ENCODE data around the gene ATP6V0A4. TPM values are rescaled to one million over a fixed set of nuclear protein-coding genes. Genes with fewer than 3 reads are reported as not detected.
"Not testable (repeated sequence)": the region's sequence is repeated elsewhere in the genome, so short reads cannot be mapped to it uniquely, and the experiment has no call there.

Gene ATP6V0A4
- total RNA-seq, 4 donors from 2014 or later = not detected

- 34 to 35% methylated on average over 14 of the region's 14 CpGs for WGBS, 2 donors
- TF ChIP-seq POLR2A (IDR thresholded peaks at IDR 0.05) (no peak), CTCF (IDR thresholded peaks at IDR 0.05) (peak; percentile 59 to 68 (median 63)), EP300 (IDR thresholded peaks at IDR 0.05) (no peak)
- no peak overlapping the region for H3K4me3 ChIP-seq
- H3K27ac ChIP-seq = no peak overlapping the region
- no peaks in the 10 kb centered on the region for H3K27me3 ChIP-seq
- no peaks in the 10 kb centered on the region for H3K4me1 ChIP-seq
- no peaks in the 10 kb centered on the region for H3K36me3 ChIP-seq
- H3K9me3 ChIP-seq = no peaks in the 10 kb centered on the region
- DNase-seq (ENCODE audit: low spot score in 2 of 2) = peak; percentile 66 to 90
Observed at GRCh38 chr7:138738551-138739335, 59.3 kb downstream of the ATP6V0A4 start.

- Histone ChIP-seq H3K27me3 (no peaks in the 10 kb centered on the region), H3K27ac (no peak overlapping the region), H3K4me1 (no peaks in the 10 kb centered on the region), H3K4me3 (no peak overlapping the region), H3K36me3 (no peaks in the 10 kb centered on the region), H3K9me3 (no peaks in the 10 kb centered on the region)
- no peak for TF ChIP-seq POLR2A (IDR thresholded peaks at IDR 0.05)
- no peak for TF ChIP-seq EP300 (IDR thresholded peaks at IDR 0.05)
- no peak for TF ChIP-seq CTCF (IDR thresholded peaks at IDR 0.05)
- 67 to 77% methylated on average over 3 of the region's 3 CpGs for WGBS, 2 donors
- DNase-seq (ENCODE audit: low spot score in 2 of 2) = no peak
Observed at GRCh38 chr7:138738114-138738513, 59.9 kb downstream of the ATP6V0A4 start.

GRCh38 chr7:138735399-138735798, 62.6 kb downstream of the ATP6V0A4 start:
- 77 to 81% methylated on average over 6 of the region's 6 CpGs for WGBS, 2 donors
- H3K36me3 ChIP-seq = no peaks in the 10 kb centered on the region
- H3K27ac ChIP-seq = no peak overlapping the region
- no peak for DNase-seq (ENCODE audit: low spot score in 2 of 2)
- H3K27me3 ChIP-seq = no peaks in the 10 kb centered on the region
- H3K9me3 ChIP-seq = no peaks in the 10 kb centered on the region
- H3K4me1 ChIP-seq = no peaks in the 10 kb centered on the region
- TF ChIP-seq CTCF (IDR thresholded peaks at IDR 0.05) (no peak), EP300 (IDR thresholded peaks at IDR 0.05) (no peak), POLR2A (IDR thresholded peaks at IDR 0.05) (no peak)
- no peak overlapping the region for H3K4me3 ChIP-seq

- not testable (repeated sequence) for H3K9me3 ChIP-seq
- WGBS, 2 donors = 88 to 89% methylated on average over 5 of the region's 5 CpGs
Observed at GRCh38 chr7:138731733-138732132, 66.3 kb downstream of the ATP6V0A4 start.

GRCh38 chr7:138729444-138729843, 68.6 kb downstream of the ATP6V0A4 start:
- Histone ChIP-seq H3K27ac (no peak overlapping the region), H3K4me1 (no peaks in the 10 kb centered on the region), H3K4me3 (no peak overlapping the region), H3K9me3 (no peaks in the 10 kb centered on the region), H3K36me3 (no peaks in the 10 kb centered on the region), H3K27me3 (no peaks in the 10 kb centered on the region)
- no peak for DNase-seq (ENCODE audit: low spot score in 2 of 2)
- WGBS, 2 donors = 81 to 86% methylated on average over 9 of the region's 9 CpGs
- TF ChIP-seq POLR2A (IDR thresholded peaks at IDR 0.05) = no peak
- no peak for TF ChIP-seq EP300 (IDR thresholded peaks at IDR 0.05)
- TF ChIP-seq CTCF (IDR thresholded peaks at IDR 0.05) = no peak

More at GRCh38 chr7:138731733-138732132, 66.3 kb downstream of the ATP6V0A4 start:
- not testable (repeated sequence) for H3K27ac ChIP-seq; H3K4me3 ChIP-seq; H3K27me3 ChIP-seq; DNase-seq (ENCODE audit: low spot score in 2 of 2); H3K4me1 ChIP-seq; H3K36me3 ChIP-seq

Measured in tibial nerve (tissue), 4 donors.